ENCODE data around the gene NOCT. TPM values are rescaled to one million over a fixed set of nuclear protein-coding genes. Genes with fewer than 3 reads are reported as not detected.

NOCT gene
- total and polyA plus RNA-seq, 2 experiments from 2014 or later, result 16.0 to 76.6 TPM

DNA sequence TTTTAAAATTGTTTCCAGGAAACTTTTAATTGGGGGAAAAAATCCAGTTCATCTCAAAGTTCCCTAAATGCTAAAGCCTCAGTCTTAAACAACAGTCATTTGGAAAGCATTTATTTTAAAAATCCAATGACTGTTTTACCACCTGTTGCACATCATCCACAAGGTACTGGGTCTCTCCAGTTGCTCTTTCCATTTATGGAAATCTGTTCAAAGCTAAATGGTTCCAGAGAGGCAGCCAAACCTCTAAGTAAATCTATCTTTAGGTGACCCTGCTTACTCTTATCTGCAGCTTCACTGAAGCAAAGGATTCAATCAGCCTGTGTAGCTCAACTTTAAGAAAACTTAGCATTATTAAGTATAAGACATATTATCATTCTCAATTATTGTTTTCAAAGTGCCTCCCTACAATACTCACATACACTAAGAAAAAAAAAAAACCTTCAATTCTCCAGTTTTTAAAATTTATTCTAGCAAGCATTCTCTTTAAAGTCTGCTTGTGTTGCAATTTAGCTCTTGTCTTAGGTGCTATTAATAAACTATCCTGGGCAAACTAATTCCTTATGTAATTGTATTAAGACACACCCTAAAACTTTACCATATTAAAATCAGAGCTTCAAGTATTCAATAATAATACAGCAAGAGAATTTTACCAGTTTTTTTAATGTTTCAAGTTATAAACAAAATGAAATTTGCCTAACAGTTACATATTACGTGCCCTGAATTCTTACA is 60.6 kb downstream of the NOCT start:
- Histone ChIP-seq H2AFZ (no peak overlapping the region), H3K27me3 (ENCODE audit: insufficient read depth) (no peaks in the 10 kb centered on the region), H3F3A (replicated peaks; ENCODE audit: low read depth) (no peaks in the 10 kb centered on the region), H3K27ac (ENCODE audit: low read depth) (no peak overlapping the region), H3K79me2 (replicated peaks; ENCODE audit: insufficient read depth) (peaks cover 82% of the 10 kb centered on the region), H3K36me3 (ENCODE audit: insufficient read depth) (peaks cover 15% of the 10 kb centered on the region), H3K4me3 (no peak overlapping the region), H4K20me1 (replicated peaks; ENCODE audit: insufficient read depth) (peaks cover 27% of the 10 kb centered on the region), H3K9me2 (ENCODE audit: insufficient read depth) (no peaks in the 10 kb centered on the region), H3K4me1 (ENCODE audit: insufficient read depth) (peaks cover 4% of the 10 kb centered on the region; the same call in 1 of the 2 replicates), H3K4me2 (no peak overlapping the region)
- TF ChIP-seq, protein P1, sequence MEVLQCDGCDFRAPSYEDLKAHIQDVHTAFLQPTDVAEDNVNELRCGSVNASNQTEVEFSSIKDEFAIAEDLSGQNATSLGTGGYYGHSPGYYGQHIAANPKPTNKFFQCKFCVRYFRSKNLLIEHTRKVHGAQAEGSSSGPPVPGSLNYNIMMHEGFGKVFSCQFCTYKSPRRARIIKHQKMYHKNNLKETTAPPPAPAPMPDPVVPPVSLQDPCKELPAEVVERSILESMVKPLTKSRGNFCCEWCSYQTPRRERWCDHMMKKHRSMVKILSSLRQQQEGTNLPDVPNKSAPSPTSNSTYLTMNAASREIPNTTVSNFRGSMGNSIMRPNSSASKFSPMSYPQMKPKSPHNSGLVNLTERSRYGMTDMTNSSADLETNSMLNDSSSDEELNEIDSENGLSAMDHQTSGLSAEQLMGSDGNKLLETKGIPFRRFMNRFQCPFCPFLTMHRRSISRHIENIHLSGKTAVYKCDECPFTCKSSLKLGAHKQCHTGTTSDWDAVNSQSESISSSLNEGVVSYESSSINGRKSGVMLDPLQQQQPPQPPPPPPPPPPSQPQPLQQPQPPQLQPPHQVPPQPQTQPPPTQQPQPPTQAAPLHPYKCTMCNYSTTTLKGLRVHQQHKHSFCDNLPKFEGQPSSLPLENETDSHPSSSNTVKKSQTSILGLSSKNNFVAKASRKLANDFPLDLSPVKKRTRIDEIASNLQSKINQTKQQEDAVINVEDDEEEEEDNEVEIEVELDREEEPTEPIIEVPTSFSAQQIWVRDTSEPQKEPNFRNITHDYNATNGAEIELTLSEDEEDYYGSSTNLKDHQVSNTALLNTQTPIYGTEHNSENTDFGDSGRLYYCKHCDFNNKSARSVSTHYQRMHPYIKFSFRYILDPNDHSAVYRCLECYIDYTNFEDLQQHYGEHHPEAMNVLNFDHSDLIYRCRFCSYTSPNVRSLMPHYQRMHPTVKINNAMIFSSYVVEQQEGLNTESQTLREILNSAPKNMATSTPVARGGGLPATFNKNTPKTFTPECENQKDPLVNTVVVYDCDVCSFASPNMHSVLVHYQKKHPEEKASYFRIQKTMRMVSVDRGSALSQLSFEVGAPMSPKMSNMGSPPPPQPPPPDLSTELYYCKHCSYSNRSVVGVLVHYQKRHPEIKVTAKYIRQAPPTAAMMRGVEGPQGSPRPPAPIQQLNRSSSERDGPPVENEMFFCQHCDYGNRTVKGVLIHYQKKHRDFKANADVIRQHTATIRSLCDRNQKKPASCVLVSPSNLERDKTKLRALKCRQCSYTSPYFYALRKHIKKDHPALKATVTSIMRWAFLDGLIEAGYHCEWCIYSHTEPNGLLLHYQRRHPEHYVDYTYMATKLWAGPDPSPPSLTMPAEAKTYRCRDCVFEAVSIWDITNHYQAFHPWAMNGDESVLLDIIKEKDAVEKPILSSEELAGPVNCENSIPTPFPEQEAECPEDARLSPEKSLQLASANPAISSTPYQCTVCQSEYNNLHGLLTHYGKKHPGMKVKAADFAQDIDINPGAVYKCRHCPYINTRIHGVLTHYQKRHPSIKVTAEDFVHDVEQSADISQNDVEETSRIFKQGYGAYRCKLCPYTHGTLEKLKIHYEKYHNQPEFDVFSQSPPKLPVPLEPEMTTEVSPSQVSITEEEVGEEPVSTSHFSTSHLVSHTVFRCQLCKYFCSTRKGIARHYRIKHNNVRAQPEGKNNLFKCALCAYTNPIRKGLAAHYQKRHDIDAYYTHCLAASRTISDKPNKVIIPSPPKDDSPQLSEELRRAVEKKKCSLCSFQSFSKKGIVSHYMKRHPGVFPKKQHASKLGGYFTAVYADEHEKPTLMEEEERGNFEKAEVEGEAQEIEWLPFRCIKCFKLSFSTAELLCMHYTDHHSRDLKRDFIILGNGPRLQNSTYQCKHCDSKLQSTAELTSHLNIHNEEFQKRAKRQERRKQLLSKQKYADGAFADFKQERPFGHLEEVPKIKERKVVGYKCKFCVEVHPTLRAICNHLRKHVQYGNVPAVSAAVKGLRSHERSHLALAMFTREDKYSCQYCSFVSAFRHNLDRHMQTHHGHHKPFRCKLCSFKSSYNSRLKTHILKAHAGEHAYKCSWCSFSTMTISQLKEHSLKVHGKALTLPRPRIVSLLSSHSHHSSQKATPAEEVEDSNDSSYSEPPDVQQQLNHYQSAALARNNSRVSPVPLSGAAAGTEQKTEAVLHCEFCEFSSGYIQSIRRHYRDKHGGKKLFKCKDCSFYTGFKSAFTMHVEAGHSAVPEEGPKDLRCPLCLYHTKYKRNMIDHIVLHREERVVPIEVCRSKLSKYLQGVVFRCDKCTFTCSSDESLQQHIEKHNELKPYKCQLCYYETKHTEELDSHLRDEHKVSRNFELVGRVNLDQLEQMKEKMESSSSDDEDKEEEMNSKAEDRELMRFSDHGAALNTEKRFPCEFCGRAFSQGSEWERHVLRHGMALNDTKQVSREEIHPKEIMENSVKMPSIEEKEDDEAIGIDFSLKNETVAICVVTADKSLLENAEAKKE (CRISPR knock-in tag; IDR thresholded peaks at IDR 0.05), result no peak
- no peak for ATAC-seq
- no peak overlapping the region for H3K27ac Mint-ChIP-seq
- no peaks in the 10 kb centered on the region for H3K27me3 Mint-ChIP-seq (ENCODE audit: insufficient read depth, low read depth, poor library complexity)
- no peak overlapping the region for H3K4me3 Mint-ChIP-seq
- no peak for DNase-seq (ENCODE audit: low spot score)
- H3K36me3 Mint-ChIP-seq (ENCODE audit: low read depth), result peaks cover 9% of the 10 kb centered on the region
- H3K4me1 Mint-ChIP-seq, result no peaks in the 10 kb centered on the region
- H3K9me3 Mint-ChIP-seq, result no peaks in the 10 kb centered on the region; the same call in 2 of the 3 replicates

DNA sequence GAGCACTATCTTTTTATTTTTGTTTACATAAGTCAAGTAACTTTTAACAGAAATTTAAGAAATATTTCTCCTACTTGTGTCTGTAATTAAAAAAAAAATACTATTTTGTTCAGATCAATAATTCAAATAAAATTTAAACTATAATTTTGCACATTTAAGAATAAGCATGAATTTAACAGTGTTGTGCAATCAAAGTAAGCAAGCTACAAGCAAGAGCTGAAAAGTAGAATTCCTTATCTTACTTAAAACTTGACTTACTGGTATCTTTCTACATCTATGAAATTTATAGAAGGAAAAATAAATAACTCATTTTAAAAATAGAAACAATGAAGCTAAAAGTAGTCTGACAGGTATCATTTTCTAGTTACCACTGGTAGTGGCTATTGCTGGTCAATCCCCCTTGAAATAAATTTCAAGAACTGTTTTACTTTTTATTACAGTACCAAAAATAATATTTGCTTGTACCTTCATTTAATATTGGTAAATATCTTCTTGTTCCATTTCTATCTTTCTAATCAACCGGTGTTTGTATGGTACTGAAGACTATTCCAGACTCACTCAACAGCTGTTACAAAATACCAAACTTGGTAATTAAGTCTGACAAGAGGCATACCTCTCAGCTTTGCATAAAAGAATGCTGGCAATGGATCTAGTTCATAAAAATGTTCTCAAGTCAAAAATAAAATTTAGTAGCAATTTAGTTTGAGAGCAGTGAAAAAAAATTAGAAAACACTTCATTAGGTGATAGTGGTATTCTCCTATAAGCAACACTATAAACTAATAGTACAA is 62.2 kb downstream of the NOCT start:
- peaks cover 97% of the 10 kb centered on the region for H3K79me2 ChIP-seq (replicated peaks; ENCODE audit: insufficient read depth)
- Mint-ChIP-seq H3K9me3 (no peaks in the 10 kb centered on the region; the same call in 1 of the 3 replicates), H3K4me3 (no peak overlapping the region), H3K27me3 (ENCODE audit: insufficient read depth, low read depth, poor library complexity) (peaks cover under 1% of the 10 kb centered on the region), H3K4me1 (peaks cover 4% of the 10 kb centered on the region; the same call in 2 of the 3 replicates), H3K27ac (no peak overlapping the region), H3K36me3 (ENCODE audit: low read depth) (no peaks in the 10 kb centered on the region)
- no peaks in the 10 kb centered on the region for H3K9me2 ChIP-seq (ENCODE audit: insufficient read depth)
- H3K4me3 ChIP-seq, result no peak overlapping the region
- H3K27me3 ChIP-seq (ENCODE audit: insufficient read depth), result no peaks in the 10 kb centered on the region
- ATAC-seq (no peak), DNase-seq (ENCODE audit: low spot score) (no peak)
- H4K20me1 ChIP-seq (replicated peaks; ENCODE audit: insufficient read depth), result peaks cover 35% of the 10 kb centered on the region
- no peak overlapping the region for H3K27ac ChIP-seq (ENCODE audit: low read depth)
- H2AFZ ChIP-seq, result no peak overlapping the region
- H3F3A ChIP-seq (replicated peaks; ENCODE audit: low read depth), result no peaks in the 10 kb centered on the region
- H3K4me1 ChIP-seq (ENCODE audit: insufficient read depth), result peaks cover 11% of the 10 kb centered on the region; the same call in 1 of the 2 replicates
- H3K4me2 ChIP-seq, result no peak overlapping the region
- peaks cover 3% of the 10 kb centered on the region; the same call in 1 of the 2 replicates for H3K36me3 ChIP-seq (ENCODE audit: insufficient read depth)
- no peak for TF ChIP-seq POLR2AphosphoS5 (IDR thresholded peaks at IDR 0.05; ENCODE audit: low read depth)
- no peak for TF ChIP-seq NANOG (IDR thresholded peaks at IDR 0.05; ENCODE audit: borderline replicate concordance)
- no peak for TF ChIP-seq ZNF331 (CRISPR knock-in tag; IDR thresholded peaks at IDR 0.05; ENCODE audit: low read depth)
- TF ChIP-seq, protein P2, sequence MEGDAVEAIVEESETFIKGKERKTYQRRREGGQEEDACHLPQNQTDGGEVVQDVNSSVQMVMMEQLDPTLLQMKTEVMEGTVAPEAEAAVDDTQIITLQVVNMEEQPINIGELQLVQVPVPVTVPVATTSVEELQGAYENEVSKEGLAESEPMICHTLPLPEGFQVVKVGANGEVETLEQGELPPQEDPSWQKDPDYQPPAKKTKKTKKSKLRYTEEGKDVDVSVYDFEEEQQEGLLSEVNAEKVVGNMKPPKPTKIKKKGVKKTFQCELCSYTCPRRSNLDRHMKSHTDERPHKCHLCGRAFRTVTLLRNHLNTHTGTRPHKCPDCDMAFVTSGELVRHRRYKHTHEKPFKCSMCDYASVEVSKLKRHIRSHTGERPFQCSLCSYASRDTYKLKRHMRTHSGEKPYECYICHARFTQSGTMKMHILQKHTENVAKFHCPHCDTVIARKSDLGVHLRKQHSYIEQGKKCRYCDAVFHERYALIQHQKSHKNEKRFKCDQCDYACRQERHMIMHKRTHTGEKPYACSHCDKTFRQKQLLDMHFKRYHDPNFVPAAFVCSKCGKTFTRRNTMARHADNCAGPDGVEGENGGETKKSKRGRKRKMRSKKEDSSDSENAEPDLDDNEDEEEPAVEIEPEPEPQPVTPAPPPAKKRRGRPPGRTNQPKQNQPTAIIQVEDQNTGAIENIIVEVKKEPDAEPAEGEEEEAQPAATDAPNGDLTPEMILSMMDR (conservative IDR thresholded peaks at IDR 0.05; ENCODE audit: low read depth in 2 of 2), result no peak
- no peak for TF ChIP-seq EZH2 (IDR thresholded peaks at IDR 0.05; ENCODE audit: low read depth, unreplicated experiment)
- TF ChIP-seq JUNB (IDR thresholded peaks at IDR 0.05; ENCODE audit: unreplicated experiment), result no peak
- no peak for TF ChIP-seq STAT1 (IDR thresholded peaks at IDR 0.05; ENCODE audit: unreplicated experiment)
- no peak for TF ChIP-seq ZNF114 (CRISPR knock-in tag; IDR thresholded peaks at IDR 0.05)
